Kidney epithelial cell (primary cell): ENCODE results near the gene MTHFR. TPM values are rescaled to one million over a fixed set of nuclear protein-coding genes. Genes with fewer than 3 reads are reported as not detected.

Experiments used
- DNase-seq: peaks from one replicate; pipeline ENCODE4 v3.0.0-alpha.2; 2010; ENCODE audit warnings: low read depth
- H3K27me3 ChIP-seq: 2 replicates; pipeline ENCODE4 v1.6.0; 2011; ENCODE audit warnings: low read length; ENCODE audit not compliant: control insufficient read depth, insufficient read depth
- H3K36me3 ChIP-seq: 2 replicates; pipeline ENCODE4 v1.5.1; 2011; ENCODE audit warnings: low read length; ENCODE audit not compliant: control insufficient read depth, insufficient read depth
- H3K4me3 ChIP-seq: 2 replicates; pipeline ENCODE4 v1.5.1; 2011; ENCODE audit warnings: low read depth, mild to moderate bottlenecking, control low read depth, low read length
- CTCF ChIP-seq: IDR thresholded peaks from 2 replicates; pipeline ENCODE4 v1.5.1; 2011; ENCODE audit warnings: mild to moderate bottlenecking, moderate library complexity, low read length, control low read depth, inconsistent platforms; ENCODE audit not compliant: insufficient read depth, poor library complexity, severe bottlenecking
- total RNA-seq: library from RNA; depleted of rRNA; stranded (reverse); fragments of >200 nt; gene quantifications from 2 replicates; pipeline ENCODE4 v1.2.3, GENCODE V29; 2015

Gene MTHFR
- total RNA-seq, 1 donor from 2014 or later: 26.6 TPM

- no peak for DNase-seq
- no peaks in the 10 kb centered on the region for H3K27me3 ChIP-seq
- no peak for TF ChIP-seq CTCF
- H3K4me3 ChIP-seq: no peak overlapping the region
- no peaks in the 10 kb centered on the region for H3K36me3 ChIP-seq
Measured at GRCh38 chr1:11741919-11742558, 63.7 kb downstream of the MTHFR start.

- Histone ChIP-seq H3K36me3 (no peaks in the 10 kb centered on the region), H3K4me3 (no peak overlapping the region), H3K27me3 (no peaks in the 10 kb centered on the region)
- TF ChIP-seq CTCF: no peak
- DNase-seq: no peak
Measured at GRCh38 chr1:11741482-11741881, 64.3 kb downstream of the MTHFR start.

- no peak overlapping the region for H3K4me3 ChIP-seq
- no peak for DNase-seq
- TF ChIP-seq CTCF: no peak
- H3K36me3 ChIP-seq: no peaks in the 10 kb centered on the region
- H3K27me3 ChIP-seq: no peaks in the 10 kb centered on the region
Measured at GRCh38 chr1:11740258-11741192, 65.2 kb downstream of the MTHFR start.

- TF ChIP-seq CTCF: no peak
Measured at GRCh38 chr1:11738783-11739182, 67.0 kb downstream of the MTHFR start.

GRCh38 chr1:11738096-11738495, 67.7 kb downstream of the MTHFR start:
- H3K27me3 ChIP-seq: no peaks in the 10 kb centered on the region
- TF ChIP-seq CTCF: no peak
- DNase-seq: no peak
- H3K4me3 ChIP-seq: no peak overlapping the region
- no peaks in the 10 kb centered on the region for H3K36me3 ChIP-seq

More at GRCh38 chr1:11738783-11739182, 67.0 kb downstream of the MTHFR start:
- no peaks in the 10 kb centered on the region for H3K36me3 ChIP-seq
- no peaks in the 10 kb centered on the region for H3K27me3 ChIP-seq
- H3K4me3 ChIP-seq: no peak overlapping the region
- no peak for DNase-seq
